Mesodermal cell (in vitro differentiated cells): ENCODE data around the gene HOXB13.

Experiments used
- H3K27ac ChIP-seq: 2 replicates; pipeline ENCODE4 v1.7.0; 2013; ENCODE audit warnings: mild to moderate bottlenecking, low read depth, low read length, moderate library complexity; ENCODE audit not compliant: severe bottlenecking
- H3K36me3 ChIP-seq: 2 replicates; pipeline ENCODE4 v1.7.1; 2013; ENCODE audit warnings: mild to moderate bottlenecking, low read length, moderate library complexity; ENCODE audit not compliant: control insufficient read depth, insufficient read depth
- H3K4me1 ChIP-seq: one replicate; pipeline ENCODE4 v1.7.1; 2013; ENCODE audit warnings: mild to moderate bottlenecking, low read length; ENCODE audit not compliant: insufficient read depth, control insufficient read depth, poor library complexity, severe bottlenecking
- H3K4me3 ChIP-seq: 2 replicates; pipeline ENCODE4 v1.7.0; 2013; ENCODE audit warnings: low read length, control low read depth, mild to moderate bottlenecking; ENCODE audit not compliant: insufficient read depth, poor library complexity, severe bottlenecking; ENCODE audit errors: extremely low read depth
- H3K9me3 ChIP-seq: 2 replicates; pipeline ENCODE4 v1.7.1; 2013; ENCODE audit warnings: mild to moderate bottlenecking, low read length, moderate library complexity; ENCODE audit not compliant: control insufficient read depth
- WGBS, 2 experiments: methylation state at CpG; one replicate each; pipeline ENCODE4 v1.1.5; 2013; ENCODE audit warnings: missing lambda C conversion rate in 2 of 2; ENCODE audit not compliant: insufficient coverage in 2 of 2; 5-methylcytosine and 5-hydroxymethylcytosine counted together

Gene HOXB13

DNA sequence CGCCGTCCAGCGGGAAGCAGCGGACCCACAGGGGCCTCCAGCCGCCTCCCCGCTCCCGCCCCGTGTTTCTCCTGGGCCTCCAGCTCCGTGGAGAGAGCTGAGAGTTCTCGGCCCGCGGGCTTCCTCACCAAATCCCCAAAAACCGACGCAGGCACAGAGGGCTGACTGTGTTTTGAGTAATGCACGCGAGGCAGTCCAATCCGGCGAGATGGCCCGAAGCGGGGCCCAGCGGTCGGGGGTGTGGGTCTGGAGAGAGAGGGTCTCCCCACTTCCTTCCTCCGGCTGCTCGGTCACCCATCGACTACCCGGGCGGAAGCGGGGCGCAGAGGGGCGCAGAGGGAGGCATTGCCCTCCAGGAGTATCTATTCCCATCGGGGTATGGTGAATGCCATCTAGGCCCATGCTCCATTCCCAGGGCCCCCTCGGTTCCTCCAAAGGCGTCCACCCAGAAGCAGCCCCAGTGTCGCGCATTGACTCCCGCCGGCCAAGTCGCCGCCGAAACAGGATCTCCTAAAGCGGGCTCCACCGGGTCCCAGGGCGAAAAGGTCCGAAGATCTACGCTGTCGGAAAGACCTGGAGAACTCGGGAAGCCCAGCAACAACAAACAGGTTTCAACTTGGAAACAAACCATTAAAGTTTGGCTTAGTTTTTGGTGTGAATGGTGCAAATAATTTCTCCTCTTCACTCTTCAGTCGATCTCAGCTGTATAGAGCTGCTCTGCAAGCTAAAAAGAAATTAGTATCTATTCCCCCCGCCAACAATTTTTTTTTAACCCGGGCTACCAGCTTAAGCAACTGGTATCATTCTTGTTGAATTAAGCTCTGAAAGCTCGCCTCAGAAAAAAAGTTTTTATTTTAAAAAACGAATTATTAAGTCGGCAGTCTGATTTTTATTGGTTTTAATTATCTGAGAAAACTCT, 19.2 kb upstream of the HOXB13 start:
- Histone ChIP-seq H3K36me3 (no peaks in the 10 kb centered on the region), H3K27ac (no peak overlapping the region), H3K9me3 (no peaks in the 10 kb centered on the region), H3K4me3 (no peak overlapping the region), H3K4me1 (peaks cover 8% of the 10 kb centered on the region)
- 1% methylated on average over 24 to 38 of the region's 53 CpGs for WGBS, 2 experiments

DNA sequence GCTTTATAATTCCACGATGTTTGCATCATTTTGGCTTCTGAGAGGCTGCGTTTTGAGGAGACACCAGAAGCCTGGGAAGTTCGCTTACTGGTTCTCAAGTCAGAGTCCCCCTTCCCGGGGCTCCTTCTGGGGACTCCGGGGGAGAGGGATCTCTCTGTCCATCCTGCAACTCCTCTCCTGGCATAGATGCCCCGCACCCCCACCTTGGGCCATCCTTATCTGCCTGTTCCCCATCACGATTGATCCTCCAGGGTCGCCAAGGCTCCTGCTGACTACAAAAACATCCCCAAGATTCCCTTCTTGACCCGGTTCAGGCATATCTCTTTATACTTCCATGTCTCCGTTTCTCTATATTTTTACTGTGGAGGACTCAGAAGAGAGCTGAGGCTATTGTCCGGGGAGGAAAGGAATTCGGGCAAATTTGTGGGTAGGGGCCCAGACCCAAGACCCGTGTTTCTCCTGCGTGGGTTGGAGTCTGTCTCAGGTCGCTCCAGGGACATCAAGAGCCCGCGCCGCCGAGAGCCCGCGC, 18.4 kb upstream of the HOXB13 start:
- 0 to 1% methylated on average over 17 of the region's 21 CpGs for WGBS, 2 experiments
- Histone ChIP-seq H3K36me3 (no peaks in the 10 kb centered on the region), H3K4me3 (no peak overlapping the region), H3K4me1 (peaks cover 8% of the 10 kb centered on the region), H3K27ac (no peak overlapping the region), H3K9me3 (no peaks in the 10 kb centered on the region)

DNA sequence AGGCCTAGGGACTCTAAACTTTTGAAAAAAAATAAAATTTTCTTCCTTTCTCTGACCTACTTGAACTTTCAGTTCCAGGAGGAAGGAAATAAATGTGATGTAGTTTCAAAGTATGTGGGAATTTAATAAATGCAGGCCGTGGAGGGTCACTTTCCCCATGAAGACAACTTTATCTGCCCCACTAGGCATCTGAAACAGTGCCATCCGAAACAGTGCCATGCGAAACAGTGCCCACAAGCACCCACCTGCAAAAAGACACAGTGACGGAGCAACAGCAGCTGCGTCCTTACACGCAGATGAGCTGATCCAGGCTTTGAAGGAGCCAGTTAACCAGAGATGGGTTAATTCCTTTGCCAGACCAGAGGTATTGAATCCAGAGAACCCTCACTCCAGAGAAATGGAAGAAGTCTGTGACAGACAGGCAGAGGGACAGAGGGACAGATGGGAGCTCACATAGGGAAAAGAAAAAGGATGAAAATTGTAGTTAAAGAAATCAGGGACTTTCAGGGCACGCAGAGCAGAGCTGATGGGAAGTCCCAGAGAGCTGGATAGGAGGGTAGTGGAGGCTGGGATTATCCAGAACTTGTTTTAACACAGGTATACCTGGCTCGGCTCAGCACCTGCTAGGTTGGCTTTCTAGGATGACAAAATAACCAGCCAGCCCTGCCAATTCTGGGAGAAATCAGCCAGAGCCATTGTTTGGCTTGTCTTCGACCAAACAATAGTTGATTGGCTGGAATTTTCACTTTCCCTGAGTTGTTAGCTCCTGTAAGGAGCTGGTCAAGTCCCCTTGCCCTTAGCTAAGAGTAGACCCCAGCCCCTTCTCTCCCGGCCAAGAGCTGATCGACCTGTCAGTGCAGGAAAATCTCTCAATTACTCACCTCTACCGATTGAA, 17.1 kb upstream of the HOXB13 start:
- H3K9me3 ChIP-seq = no peaks in the 10 kb centered on the region
- H3K4me3 ChIP-seq = no peak overlapping the region
- H3K4me1 ChIP-seq = peaks cover 8% of the 10 kb centered on the region
- 45 to 50% methylated on average over 8 of the region's 12 CpGs for WGBS, 2 experiments
- H3K36me3 ChIP-seq = no peaks in the 10 kb centered on the region
- H3K27ac ChIP-seq = no peak overlapping the region

GRCh38 chr17:48740537-48740936, 12.0 kb upstream of the HOXB13 start:
- Histone ChIP-seq H3K9me3 (no peaks in the 10 kb centered on the region), H3K4me1 (no peaks in the 10 kb centered on the region), H3K27ac (no peak overlapping the region), H3K36me3 (no peaks in the 10 kb centered on the region), H3K4me3 (no peak overlapping the region)

GRCh38 chr17:48738803-48739526, 10.4 kb upstream of the HOXB13 start:
- no peak overlapping the region for H3K27ac ChIP-seq
- no peaks in the 10 kb centered on the region for H3K9me3 ChIP-seq
- H3K36me3 ChIP-seq = no peaks in the 10 kb centered on the region
- no peak overlapping the region for H3K4me3 ChIP-seq
- no peaks in the 10 kb centered on the region for H3K4me1 ChIP-seq
- WGBS, 2 experiments = 6 to 7% methylated on average over 24 to 30 of the region's 37 CpGs

DNA sequence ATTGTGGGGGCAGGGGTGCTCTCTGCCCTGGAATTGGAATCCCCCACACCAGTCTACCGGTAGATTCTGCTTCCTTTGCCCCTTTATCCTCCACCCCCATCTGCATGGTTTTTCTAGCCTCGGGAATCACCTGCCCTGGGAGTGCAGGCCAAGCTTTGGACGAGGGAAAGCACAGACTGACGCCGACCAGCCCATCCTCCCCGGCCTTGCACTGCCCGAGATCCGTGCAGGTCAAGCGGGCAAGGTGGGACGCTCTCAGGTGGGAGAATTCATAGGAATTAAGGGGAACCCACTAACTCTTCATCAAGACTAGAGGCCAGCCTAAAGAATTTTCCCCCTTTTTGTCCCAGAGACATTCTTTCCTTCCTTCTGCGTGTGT, 9.9 kb upstream of the HOXB13 start:
- Histone ChIP-seq H3K36me3 (no peaks in the 10 kb centered on the region), H3K9me3 (no peaks in the 10 kb centered on the region), H3K4me1 (no peaks in the 10 kb centered on the region), H3K27ac (no peak overlapping the region), H3K4me3 (no peak overlapping the region)
- 11 to 12% methylated on average over 9 to 10 of the region's 11 CpGs for WGBS, 2 experiments

GRCh38 chr17:48737330-48738043, 8.9 kb upstream of the HOXB13 start:
- H3K27ac ChIP-seq = no peak overlapping the region
- 71 to 90% methylated on average over 4 of the region's 4 CpGs for WGBS, 2 experiments
- H3K4me3 ChIP-seq = no peak overlapping the region
- H3K36me3 ChIP-seq = no peaks in the 10 kb centered on the region
- no peaks in the 10 kb centered on the region for H3K4me1 ChIP-seq
- no peaks in the 10 kb centered on the region for H3K9me3 ChIP-seq

- WGBS, 2 experiments = 16 to 22% methylated on average over 6 to 7 of the region's 7 CpGs
Measured at GRCh38 chr17:48735062-48735351, 6.5 kb upstream of the HOXB13 start.

GRCh38 chr17:48734333-48735061, 5.9 kb upstream of the HOXB13 start:
- Histone ChIP-seq H3K4me3 (no peak overlapping the region), H3K36me3 (no peaks in the 10 kb centered on the region), H3K4me1 (peaks cover 2% of the 10 kb centered on the region), H3K9me3 (no peaks in the 10 kb centered on the region), H3K27ac (no peak overlapping the region)
- WGBS, 2 experiments = 16 to 18% methylated on average over 10 to 12 of the region's 14 CpGs

More at GRCh38 chr17:48735062-48735351, 6.5 kb upstream of the HOXB13 start:
- H3K4me1 ChIP-seq = no peaks in the 10 kb centered on the region
- no peaks in the 10 kb centered on the region for H3K36me3 ChIP-seq
- no peaks in the 10 kb centered on the region for H3K9me3 ChIP-seq
- no peak overlapping the region for H3K27ac ChIP-seq
- H3K4me3 ChIP-seq = no peak overlapping the region
